Measurements from ENCODE around the gene ARHGEF17. TPM values are rescaled to one million over a fixed set of nuclear protein-coding genes. Genes with fewer than 3 reads are reported as not detected.
A peak's percentile ranks its signal among the peaks of the same experiment; 100 is the strongest.

The ARHGEF17 gene
- total RNA-seq, 1 donor from 2014 or later: 77.0 TPM

GRCh38 chr11:73355109-73355508 lies 47.0 kb downstream of the ARHGEF17 start:
- Mint-ChIP-seq H3K36me3 (ENCODE audit: insufficient read depth) (peaks cover 13% of the 10 kb centered on the region), H3K4me3 (ENCODE audit: low read depth) (no peak overlapping the region), H3K27ac (no peak overlapping the region), H3K4me1 (ENCODE audit: low read depth) (no peaks in the 10 kb centered on the region), H3K9me3 (ENCODE audit: low read depth) (no peaks in the 10 kb centered on the region), H3K27me3 (no peaks in the 10 kb centered on the region)
- DNase-seq (ENCODE audit: low spot score, unreplicated experiment): no peak
- TF ChIP-seq CTCF (IDR thresholded peaks at IDR 0.05; ENCODE audit: unreplicated experiment): no peak

GRCh38 chr11:73356979-73357860 lies 49.1 kb downstream of the ARHGEF17 start:
- Mint-ChIP-seq H3K4me3 (ENCODE audit: low read depth) (no peak overlapping the region), H3K9me3 (ENCODE audit: low read depth) (no peaks in the 10 kb centered on the region), H3K4me1 (ENCODE audit: low read depth) (no peaks in the 10 kb centered on the region), H3K27ac (no peak overlapping the region), H3K36me3 (ENCODE audit: insufficient read depth) (peaks cover 21% of the 10 kb centered on the region), H3K27me3 (no peaks in the 10 kb centered on the region)
- DNase-seq (ENCODE audit: low spot score, unreplicated experiment): no peak
- no peak for TF ChIP-seq CTCF (IDR thresholded peaks at IDR 0.05; ENCODE audit: unreplicated experiment)

GRCh38 chr11:73358071-73358470 lies 50.0 kb downstream of the ARHGEF17 start:
- no peak for TF ChIP-seq CTCF (IDR thresholded peaks at IDR 0.05; ENCODE audit: unreplicated experiment)
- no peak for DNase-seq (ENCODE audit: low spot score, unreplicated experiment)
- Mint-ChIP-seq H3K4me3 (ENCODE audit: low read depth) (no peak overlapping the region), H3K27ac (no peak overlapping the region), H3K27me3 (no peaks in the 10 kb centered on the region), H3K4me1 (ENCODE audit: low read depth) (no peaks in the 10 kb centered on the region), H3K9me3 (ENCODE audit: low read depth) (no peaks in the 10 kb centered on the region), H3K36me3 (ENCODE audit: insufficient read depth) (peaks cover 25% of the 10 kb centered on the region)

GRCh38 chr11:73359341-73359740 lies 51.3 kb downstream of the ARHGEF17 start:
- DNase-seq (ENCODE audit: low spot score, unreplicated experiment): no peak
- Mint-ChIP-seq H3K27me3 (no peaks in the 10 kb centered on the region), H3K4me3 (ENCODE audit: low read depth) (no peak overlapping the region), H3K36me3 (ENCODE audit: insufficient read depth) (peaks cover 22% of the 10 kb centered on the region), H3K27ac (no peak overlapping the region), H3K4me1 (ENCODE audit: low read depth) (no peaks in the 10 kb centered on the region), H3K9me3 (ENCODE audit: low read depth) (no peaks in the 10 kb centered on the region)
- TF ChIP-seq CTCF (IDR thresholded peaks at IDR 0.05; ENCODE audit: unreplicated experiment): no peak

GRCh38 chr11:73359930-73360742 lies 52.1 kb downstream of the ARHGEF17 start:
- no peaks in the 10 kb centered on the region for H3K27me3 Mint-ChIP-seq
- H3K27ac Mint-ChIP-seq: no peak overlapping the region
- DNase-seq (ENCODE audit: low spot score, unreplicated experiment): no peak
- no peaks in the 10 kb centered on the region for H3K9me3 Mint-ChIP-seq (ENCODE audit: low read depth)
- H3K4me3 Mint-ChIP-seq (ENCODE audit: low read depth): no peak overlapping the region
- H3K4me1 Mint-ChIP-seq (ENCODE audit: low read depth): no peaks in the 10 kb centered on the region
- H3K36me3 Mint-ChIP-seq (ENCODE audit: insufficient read depth): peaks cover 22% of the 10 kb centered on the region
- TF ChIP-seq CTCF (IDR thresholded peaks at IDR 0.05; ENCODE audit: unreplicated experiment): peak; percentile 57

All from progenitor cell of endocrine pancreas (in vitro differentiated cells).